ENCODE results near the gene YIF1A.
"Not testable (repeated sequence)": the region's sequence is repeated elsewhere in the genome, so short reads cannot be mapped to it uniquely, and the experiment has no call there.

Gene YIF1A

GRCh38 chr11:66325263-66325671 is 36.3 kb upstream of the YIF1A start:
- no peak for DNase-seq

DNA sequence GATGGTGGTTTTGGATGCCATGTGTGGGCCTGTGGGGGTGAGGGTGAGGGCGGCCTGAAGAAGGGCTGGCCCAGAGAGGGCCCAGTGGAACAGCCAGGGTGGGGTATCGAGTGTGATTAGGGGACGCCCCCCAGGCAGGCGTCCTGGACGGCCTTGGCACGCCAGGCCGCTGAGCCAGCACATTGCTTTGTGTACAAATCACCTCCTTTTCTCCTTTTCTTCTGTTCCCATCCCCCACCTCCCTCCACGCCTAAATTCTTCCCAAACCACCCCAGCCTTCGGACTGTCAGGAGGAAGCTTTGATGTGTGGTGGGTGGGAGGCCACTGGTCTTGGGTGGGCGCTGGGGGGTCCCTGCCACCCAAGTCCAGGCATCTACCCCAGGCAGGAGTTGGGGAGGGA is 35.7 kb upstream of the YIF1A start:
- DNase-seq, result no peak

- no peak for DNase-seq
Observed at GRCh38 chr11:66323684-66324083, 34.7 kb upstream of the YIF1A start.

DNA sequence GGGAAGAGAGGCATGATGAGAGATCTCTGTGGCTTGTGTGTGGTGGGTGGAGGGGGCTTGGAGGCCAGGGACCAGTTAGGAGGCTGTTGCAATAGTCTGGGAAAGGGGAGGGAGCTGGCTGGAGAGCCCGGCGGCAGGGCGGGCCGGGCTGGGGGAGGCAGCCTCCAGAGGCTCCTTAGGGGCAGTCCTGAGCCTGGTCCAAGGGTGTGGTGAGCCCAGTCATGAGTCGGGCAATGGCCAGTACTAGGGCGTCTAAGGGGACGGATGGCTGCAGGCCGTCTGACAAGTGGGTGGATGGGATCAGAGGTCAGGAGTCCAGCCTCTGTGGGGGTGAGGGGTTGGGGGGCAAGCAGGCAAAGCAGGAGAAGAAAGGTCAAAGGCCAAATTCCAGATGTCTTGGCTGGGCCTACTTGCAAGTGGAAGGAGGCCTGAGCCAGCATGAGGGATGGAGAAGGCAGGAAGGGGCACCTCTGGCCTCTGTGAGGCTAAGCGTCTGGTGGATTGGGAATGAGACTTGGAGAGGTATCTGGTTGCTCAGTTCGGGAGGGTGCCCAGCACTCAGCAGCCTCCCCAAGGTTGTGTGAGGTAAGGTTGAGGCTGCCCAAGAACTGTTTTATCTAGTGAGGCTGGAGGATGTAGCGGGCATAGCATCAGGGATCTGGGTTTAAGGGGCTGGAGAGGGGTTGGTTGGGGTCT is 33.9 kb upstream of the YIF1A start:
- no peak for DNase-seq

DNA sequence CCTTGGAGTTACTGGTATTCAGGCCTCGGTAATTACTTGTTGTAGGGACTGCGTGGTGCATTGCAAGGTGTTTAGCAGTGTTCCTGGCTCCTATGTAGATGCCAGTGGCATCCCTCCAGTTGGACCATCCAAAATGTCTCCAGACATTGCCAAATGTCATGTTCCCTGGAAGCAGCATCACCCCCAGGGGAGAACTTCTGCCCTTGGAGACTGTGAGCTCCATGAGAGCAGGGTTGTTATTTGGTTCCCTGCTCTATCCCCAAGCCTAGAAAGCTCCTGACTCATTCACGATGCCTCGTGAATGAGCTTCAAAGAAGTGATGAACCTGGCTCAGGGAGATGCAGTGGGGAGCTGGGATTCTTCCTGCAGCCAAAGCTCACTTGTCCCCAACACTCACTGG is 32.7 kb upstream of the YIF1A start:
- DNase-seq, result no peak

DNA sequence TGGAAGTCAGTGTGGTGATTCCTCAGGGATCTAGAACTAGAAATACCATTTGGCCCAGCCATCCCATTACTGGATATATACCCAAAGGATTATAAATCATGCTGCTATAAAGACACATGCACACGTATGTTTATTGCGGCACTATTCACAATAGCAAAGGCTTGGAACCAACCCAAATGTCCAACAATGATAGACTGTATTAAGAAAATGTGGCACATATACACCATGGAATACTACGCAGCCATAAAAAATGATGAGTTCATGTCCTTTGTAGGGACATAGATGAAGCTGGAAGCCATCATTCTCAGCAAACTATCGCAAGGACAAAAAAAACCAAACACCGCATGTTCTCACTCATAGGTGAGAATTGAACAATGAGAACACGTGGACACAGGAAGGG is 31.8 kb upstream of the YIF1A start:
- not testable (repeated sequence) for DNase-seq

DNA sequence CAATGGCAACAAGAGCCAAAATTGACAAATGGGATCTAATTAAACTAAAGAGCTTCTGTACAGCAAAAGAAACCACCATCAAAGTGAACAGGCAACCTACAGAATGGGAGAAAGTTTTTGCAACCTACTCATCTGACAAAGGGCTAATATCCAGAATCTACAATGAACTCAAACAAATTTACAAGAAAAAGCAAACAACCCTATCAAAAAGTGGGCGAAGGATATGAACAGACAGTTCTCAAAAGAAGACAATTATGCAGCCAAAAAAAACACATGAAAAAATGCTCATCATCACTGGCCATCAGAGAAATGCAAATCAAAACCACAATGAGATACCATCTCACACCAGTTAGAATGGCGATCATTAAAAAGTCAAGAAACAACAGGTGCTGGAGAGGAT is 31.3 kb upstream of the YIF1A start:
- not testable (repeated sequence) for DNase-seq

GRCh38 chr11:66318600-66318970 is 29.6 kb upstream of the YIF1A start:
- no peak for DNase-seq

DNA sequence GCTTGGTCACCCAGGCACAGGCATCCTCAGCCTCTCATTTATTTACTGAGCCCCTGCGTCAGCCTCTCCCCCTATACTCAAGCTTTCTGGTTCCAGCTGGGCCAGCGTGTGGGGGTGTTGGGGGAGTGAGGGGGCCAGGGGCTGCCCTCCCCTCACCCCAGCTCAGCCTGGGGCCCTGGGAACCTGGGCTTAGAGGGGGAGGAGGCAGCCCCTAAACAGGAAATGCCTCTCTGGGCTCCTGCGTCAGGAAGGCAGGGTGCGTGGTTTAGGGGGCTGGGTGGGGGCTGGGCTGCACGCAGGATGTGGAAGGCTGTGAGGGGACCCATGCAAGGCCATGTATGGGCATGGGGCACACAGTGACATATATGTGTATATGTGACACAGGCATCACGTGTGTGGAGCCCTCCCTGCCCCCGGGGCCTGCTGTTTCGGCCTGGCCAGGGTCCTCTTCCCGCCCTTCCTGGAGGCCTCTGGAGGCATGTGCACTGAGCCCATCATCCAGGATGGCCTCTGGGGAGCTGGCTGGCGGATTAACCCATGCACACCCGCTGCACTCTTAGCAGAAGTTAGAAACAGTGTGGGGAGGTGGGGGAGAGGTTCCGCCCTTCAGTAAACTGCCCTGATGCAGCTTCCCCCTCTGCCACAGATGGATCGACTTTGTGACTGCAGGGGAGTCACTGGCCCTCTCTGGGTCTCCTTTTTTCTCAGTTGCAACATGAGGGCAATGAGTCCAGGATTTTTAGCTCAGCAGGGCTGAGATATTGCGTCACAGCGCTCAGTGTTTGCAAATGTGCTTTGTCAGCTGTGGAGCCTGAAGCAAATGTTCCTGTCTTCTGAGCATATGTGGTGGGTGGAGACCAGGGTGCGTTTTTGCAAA is 29.0 kb upstream of the YIF1A start:
- DNase-seq, result peak; percentile 85

DNA sequence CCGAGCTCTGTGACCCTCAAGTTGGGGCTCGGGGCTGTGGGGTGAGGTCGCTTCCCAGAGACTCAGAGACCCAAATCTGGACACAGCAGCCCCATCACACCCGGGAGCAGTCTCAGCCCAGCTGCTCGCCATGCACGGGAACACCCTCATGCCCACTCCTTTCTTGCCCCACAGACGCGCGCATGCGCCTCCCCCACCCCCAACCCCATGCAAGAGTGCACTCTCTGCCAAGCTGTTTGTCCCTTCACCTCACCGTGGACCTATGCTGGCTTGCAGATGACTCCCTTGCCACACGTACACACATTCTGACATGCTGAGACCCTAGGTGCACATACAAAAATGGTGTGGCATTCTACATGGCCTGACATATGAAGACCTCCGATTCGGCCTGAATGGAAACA is 28.4 kb upstream of the YIF1A start:
- DNase-seq, result peak; percentile 15

DNA sequence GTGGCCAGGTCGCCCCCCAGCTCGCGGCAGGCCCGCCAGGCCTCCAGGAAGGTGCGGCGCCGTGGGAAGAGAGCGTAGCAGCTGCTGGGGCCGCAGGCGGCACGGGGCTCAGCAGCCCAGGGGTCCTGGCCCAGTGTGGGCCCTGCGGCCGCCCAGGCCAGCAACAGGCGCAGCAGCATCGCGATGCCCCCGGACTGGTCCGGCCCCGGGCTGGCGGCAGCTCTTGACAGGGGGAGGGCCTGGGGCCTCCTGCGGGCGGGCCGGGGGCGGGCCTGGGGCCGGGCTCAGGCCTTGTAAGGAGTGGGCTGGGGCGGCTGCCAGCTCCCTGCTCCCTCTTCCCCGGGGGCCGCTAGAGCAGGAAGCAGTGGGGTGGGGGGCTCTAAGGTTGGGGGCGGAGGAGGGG is 27.9 kb upstream of the YIF1A start, which contains the start of gene CD248:
Gene CD248 (minus strand): TSS at position 196 of the 403 bp plus-strand sequence. CDS start 17 bp downstream, at position 179.
- no peak for DNase-seq

GRCh38 chr11:66315921-66316811 is 27.2 kb upstream of the YIF1A start:
- no peak for DNase-seq

DNA sequence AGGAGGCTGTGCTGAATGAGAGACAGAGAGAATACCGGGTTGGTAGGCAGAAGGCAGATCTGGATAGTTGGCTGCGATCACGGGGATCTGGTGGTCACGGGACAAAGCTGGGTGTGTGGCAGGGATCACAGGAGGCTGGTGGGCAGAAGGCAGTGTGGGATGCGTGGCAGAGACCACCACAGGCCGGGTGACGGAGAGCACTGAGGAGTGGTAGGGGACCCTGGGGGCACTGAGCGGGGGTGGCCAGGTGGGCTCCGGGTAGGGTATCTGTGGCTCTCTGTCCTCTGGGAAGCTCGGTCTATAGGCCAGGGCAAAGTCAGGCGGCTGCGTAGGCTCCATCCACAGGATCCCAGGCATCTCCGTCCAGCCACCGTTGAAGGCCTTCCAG is 26.5 kb upstream of the YIF1A start:
- no peak for DNase-seq

- no peak for DNase-seq
Observed at GRCh38 chr11:66314561-66315497, 25.9 kb upstream of the YIF1A start.

- DNase-seq, result no peak
Observed at GRCh38 chr11:66314186-66314501, 25.2 kb upstream of the YIF1A start.

- no peak for DNase-seq
Observed at GRCh38 chr11:66313321-66314185, 24.6 kb upstream of the YIF1A start.

DNA sequence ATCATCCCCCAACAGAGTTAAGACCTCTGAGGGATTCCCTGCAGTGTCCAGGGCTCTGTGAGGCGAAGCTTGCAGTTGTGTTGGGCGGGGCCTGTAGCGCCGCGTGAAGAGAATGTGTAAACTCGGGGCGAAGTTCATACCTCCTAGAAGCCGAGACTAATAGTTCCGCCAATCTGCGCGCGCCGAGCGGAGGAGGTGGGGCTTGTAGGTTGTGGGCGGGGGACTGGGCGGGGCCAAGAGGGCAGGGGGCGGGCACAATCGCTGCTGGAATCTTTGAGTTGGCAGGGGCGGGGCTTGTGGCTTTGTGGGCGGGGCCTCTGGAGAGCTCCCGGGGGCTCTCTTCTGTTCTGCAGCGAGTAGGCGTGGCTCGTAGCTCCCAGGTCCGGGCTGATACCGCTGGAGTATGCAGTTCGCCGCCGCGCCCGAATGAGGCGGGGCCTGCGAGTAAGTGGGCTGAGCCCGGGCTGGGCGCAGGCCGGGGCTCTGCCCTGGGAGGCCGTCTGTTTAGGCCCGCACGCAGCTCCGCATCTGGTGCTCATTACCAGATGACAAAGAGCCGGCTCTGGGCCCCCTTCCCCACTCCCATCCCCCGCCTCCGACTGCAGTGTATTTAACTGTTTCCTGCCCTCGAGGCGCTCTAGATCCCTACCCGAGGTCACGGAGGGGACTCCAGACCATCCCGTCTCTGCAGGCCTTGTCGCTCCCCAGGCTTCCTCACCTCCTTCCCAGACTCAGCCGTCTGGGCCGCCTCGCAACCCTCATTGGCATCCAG is 23.8 kb upstream of the YIF1A start:
- DNase-seq, result peak; percentile 98

DNA sequence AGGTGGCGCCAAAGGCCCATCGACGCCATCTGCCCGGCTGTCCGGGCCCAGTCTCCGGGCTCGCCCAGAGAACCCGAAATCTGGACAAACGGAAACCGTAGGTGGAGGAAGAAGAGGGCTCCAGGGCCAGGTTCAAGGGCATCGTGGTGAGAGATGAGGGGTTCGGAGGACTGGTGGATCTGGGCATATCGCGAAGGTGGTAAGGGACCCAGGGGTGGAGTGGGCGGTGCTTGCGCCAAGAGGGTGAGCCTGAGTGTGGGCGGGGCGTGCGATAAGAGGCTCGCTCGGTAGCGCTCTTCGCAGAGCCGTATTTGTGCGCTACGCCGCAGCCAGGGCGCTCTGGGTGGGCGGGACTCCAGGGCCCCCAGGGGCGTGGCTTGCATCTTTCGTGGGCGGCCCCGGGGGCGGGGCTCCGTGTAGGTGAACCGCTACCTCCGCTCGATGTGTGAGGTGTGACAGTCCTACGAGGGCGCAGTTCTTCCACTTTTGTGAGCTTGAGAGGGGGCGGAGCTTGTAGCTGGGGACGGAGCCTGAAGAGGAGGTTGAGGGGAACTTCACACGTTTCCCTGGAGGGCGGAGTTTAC is 23.1 kb upstream of the YIF1A start:
- peak; percentile 90 for DNase-seq

GRCh38 chr11:66311470-66311964 is 22.6 kb upstream of the YIF1A start:
- DNase-seq, result no peak
